IPS DF 19.7 (cell line): ENCODE measurements around the gene CCDC192.
"Not testable (repeated sequence)": the region's sequence is repeated elsewhere in the genome, so short reads cannot be mapped to it uniquely, and the experiment has no call there.

Experiments used
- DNase-seq: peaks from one replicate; pipeline ENCODE4 v3.0.0-alpha.2; 2013; ENCODE audit warnings: low read depth, low spot score

Gene CCDC192

GRCh38 chr5:127846884-127847283 is 143.7 kb downstream of the CCDC192 start:
- DNase-seq: no peak

- not testable (repeated sequence) for DNase-seq
Measured at GRCh38 chr5:127847641-127848040, 144.4 kb downstream of the CCDC192 start.

GRCh38 chr5:127848098-127848497 is 144.9 kb downstream of the CCDC192 start:
- DNase-seq: no peak

GRCh38 chr5:127849408-127849807 is 146.2 kb downstream of the CCDC192 start:
- DNase-seq: no peak

- no peak for DNase-seq
Measured at GRCh38 chr5:127849891-127850290, 146.7 kb downstream of the CCDC192 start.

- DNase-seq: no peak
Measured at GRCh38 chr5:127851964-127852363, 148.8 kb downstream of the CCDC192 start.

- DNase-seq: no peak
Measured at GRCh38 chr5:127854520-127854919, 151.3 kb downstream of the CCDC192 start.

GRCh38 chr5:127856292-127856691 is 153.1 kb downstream of the CCDC192 start:
- DNase-seq: no peak

GRCh38 chr5:127858116-127858784 is 155.1 kb downstream of the CCDC192 start:
- DNase-seq: no peak

- no peak for DNase-seq
Measured at GRCh38 chr5:127860291-127860690, 157.1 kb downstream of the CCDC192 start.

GRCh38 chr5:127863161-127863560 is 160.0 kb downstream of the CCDC192 start:
- DNase-seq: no peak

- DNase-seq: no peak
Measured at GRCh38 chr5:127863610-127864395, 160.6 kb downstream of the CCDC192 start.

GRCh38 chr5:127864511-127864910 is 161.3 kb downstream of the CCDC192 start:
- no peak for DNase-seq

- no peak for DNase-seq
Measured at GRCh38 chr5:127865273-127865672, 162.1 kb downstream of the CCDC192 start.

- DNase-seq: no peak
Measured at GRCh38 chr5:127867022-127867783, 164.0 kb downstream of the CCDC192 start.

- DNase-seq: no peak
Measured at GRCh38 chr5:127870914-127871313, 167.7 kb downstream of the CCDC192 start.

- DNase-seq: no peak
Measured at GRCh38 chr5:127871503-127872153, 168.4 kb downstream of the CCDC192 start.

GRCh38 chr5:127872494-127872893 is 169.3 kb downstream of the CCDC192 start:
- DNase-seq: no peak

- DNase-seq: peak; percentile 23
Measured at GRCh38 chr5:127875235-127876021, 172.2 kb downstream of the CCDC192 start.

- no peak for DNase-seq
Measured at GRCh38 chr5:127876384-127876783, 173.2 kb downstream of the CCDC192 start.

GRCh38 chr5:127878174-127878750 is 175.1 kb downstream of the CCDC192 start:
- DNase-seq: no peak
